ENCODE data around the gene CDH4.

CDH4 gene

GRCh38 chr20:61916318-61916891 is 664.3 kb downstream of the CDH4 start:
- no peak for DNase-seq

- no peak for DNase-seq
Measured at GRCh38 chr20:61917474-61918145, 665.5 kb downstream of the CDH4 start.

- no peak for DNase-seq
Measured at GRCh38 chr20:61918548-61918947, 666.5 kb downstream of the CDH4 start.

- DNase-seq, result no peak
Measured at GRCh38 chr20:61919239-61919638, 667.2 kb downstream of the CDH4 start.

GRCh38 chr20:61919675-61920365 is 667.8 kb downstream of the CDH4 start:
- no peak for DNase-seq

GRCh38 chr20:61922411-61922810 is 670.4 kb downstream of the CDH4 start:
- no peak for DNase-seq

- no peak for DNase-seq
Measured at GRCh38 chr20:61922936-61923335, 670.9 kb downstream of the CDH4 start.

GRCh38 chr20:61923371-61924166 is 671.5 kb downstream of the CDH4 start:
- DNase-seq, result no peak

GRCh38 chr20:61924211-61924857 is 672.3 kb downstream of the CDH4 start:
- DNase-seq, result no peak

- no peak for DNase-seq
Measured at GRCh38 chr20:61924858-61925554, 672.9 kb downstream of the CDH4 start.

GRCh38 chr20:61925555-61926252 is 673.6 kb downstream of the CDH4 start:
- DNase-seq, result no peak

GRCh38 chr20:61926253-61926613 is 674.2 kb downstream of the CDH4 start:
- no peak for DNase-seq

GRCh38 chr20:61926796-61927192 is 674.7 kb downstream of the CDH4 start:
- no peak for DNase-seq

GRCh38 chr20:61927193-61927825 is 675.2 kb downstream of the CDH4 start:
- no peak for DNase-seq

GRCh38 chr20:61927826-61928541 is 675.9 kb downstream of the CDH4 start:
- no peak for DNase-seq

GRCh38 chr20:61929561-61929960 is 677.5 kb downstream of the CDH4 start:
- DNase-seq, result no peak

GRCh38 chr20:61929971-61930666 is 678.1 kb downstream of the CDH4 start:
- no peak for DNase-seq

GRCh38 chr20:61930776-61931475 is 678.9 kb downstream of the CDH4 start:
- DNase-seq, result no peak

- DNase-seq, result no peak
Measured at GRCh38 chr20:61931476-61932198, 679.6 kb downstream of the CDH4 start.
